Measurements from ENCODE around the gene ELOVL1. TPM values are rescaled to one million over a fixed set of nuclear protein-coding genes. Genes with fewer than 3 reads are reported as not detected.
"Not testable (repeated sequence)": the region's sequence is repeated elsewhere in the genome, so short reads cannot be mapped to it uniquely, and the experiment has no call there.

Gene ELOVL1
- total RNA-seq, 2 donors from 2014 or later: 24.4 to 28.3 TPM

- TF ChIP-seq CTCF (conservative IDR thresholded peaks at IDR 0.05): no peak
- no peaks in the 10 kb centered on the region for H3K27me3 Mint-ChIP-seq (ENCODE audit: insufficient read depth)
These were observed 36.5 kb upstream of the ELOVL1 start for GRCh38 chr1:43404353-43404752.

GRCh38 chr1:43402089-43402865, 34.5 kb upstream of the ELOVL1 start:
- WGBS, 2 experiments (ENCODE audit: insufficient coverage in 1 of 2, insufficient read length in 1 of 2): 93 to 97% methylated on average over 5 to 6 of the region's 6 CpGs
- H3K4me1 ChIP-seq (ENCODE audit: control insufficient read depth, insufficient read depth, low read length): peaks cover 5% of the 10 kb centered on the region
- no peak for TF ChIP-seq CTCF (conservative IDR thresholded peaks at IDR 0.05)
- H3K4me3 ChIP-seq (ENCODE audit: low read length): peak overlapping the region; percentile 14
- no peak for DNase-seq
- Mint-ChIP-seq H3K4me3 (no peak overlapping the region), H3K4me1 (peaks cover 8% of the 10 kb centered on the region), H3K27ac (no peak overlapping the region), H3K36me3 (ENCODE audit: low read depth) (peaks cover 39% of the 10 kb centered on the region), H3K27me3 (ENCODE audit: insufficient read depth) (no peaks in the 10 kb centered on the region), H3K9me3 (no peaks in the 10 kb centered on the region)
- no peak overlapping the region for H3K27ac ChIP-seq (ENCODE audit: low read depth, low read length)
- H3K9ac ChIP-seq (ENCODE audit: extremely low read depth, low read length, poor library complexity, severe bottlenecking): no peak overlapping the region
- H3K27me3 ChIP-seq (ENCODE audit: control insufficient read depth, insufficient read depth, low read length, poor library complexity, severe bottlenecking): no peaks in the 10 kb centered on the region
- no peaks in the 10 kb centered on the region for H3K9me3 ChIP-seq (ENCODE audit: control insufficient read depth, low read length)
- peaks cover 29% of the 10 kb centered on the region for H3K36me3 ChIP-seq (ENCODE audit: control insufficient read depth, insufficient read depth, low read length)

More at GRCh38 chr1:43404353-43404752, 36.5 kb upstream of the ELOVL1 start:
- Mint-ChIP-seq H3K4me3 (no peak overlapping the region), H3K36me3 (ENCODE audit: low read depth) (peaks cover 44% of the 10 kb centered on the region), H3K9me3 (no peaks in the 10 kb centered on the region), H3K4me1 (peaks cover 8% of the 10 kb centered on the region), H3K27ac (peak overlapping the region; percentile 23)
- Histone ChIP-seq H3K4me1 (ENCODE audit: control insufficient read depth, insufficient read depth, low read length) (peaks cover 5% of the 10 kb centered on the region), H3K27me3 (ENCODE audit: control insufficient read depth, insufficient read depth, low read length, poor library complexity, severe bottlenecking) (no peaks in the 10 kb centered on the region), H3K4me3 (ENCODE audit: low read length) (no peak overlapping the region), H3K9me3 (ENCODE audit: control insufficient read depth, low read length) (no peaks in the 10 kb centered on the region), H3K36me3 (ENCODE audit: control insufficient read depth, insufficient read depth, low read length) (peaks cover 40% of the 10 kb centered on the region), H3K9ac (ENCODE audit: extremely low read depth, low read length, poor library complexity, severe bottlenecking) (no peak overlapping the region), H3K27ac (ENCODE audit: low read depth, low read length) (no peak overlapping the region)
- WGBS, 2 experiments (ENCODE audit: insufficient coverage in 1 of 2, insufficient read length in 1 of 2): 97 to 100% methylated on average over 6 of the region's 6 CpGs
- no peak for DNase-seq

GRCh38 chr1:43400441-43400840, 32.6 kb upstream of the ELOVL1 start:
- 88 to 93% methylated on average over 7 to 9 of the region's 9 CpGs for WGBS, 2 experiments (ENCODE audit: insufficient coverage in 1 of 2, insufficient read length in 1 of 2)
- H3K9ac ChIP-seq (ENCODE audit: extremely low read depth, low read length, poor library complexity, severe bottlenecking); H3K4me3 ChIP-seq (ENCODE audit: low read length); H3K27ac ChIP-seq (ENCODE audit: low read depth, low read length); H3K9me3 ChIP-seq (ENCODE audit: control insufficient read depth, low read length); H3K27ac Mint-ChIP-seq; H3K4me1 Mint-ChIP-seq; H3K27me3 ChIP-seq (ENCODE audit: control insufficient read depth, insufficient read depth, low read length, poor library complexity, severe bottlenecking); H3K9me3 Mint-ChIP-seq; H3K4me1 ChIP-seq (ENCODE audit: control insufficient read depth, insufficient read depth, low read length); H3K4me3 Mint-ChIP-seq; DNase-seq; H3K27me3 Mint-ChIP-seq (ENCODE audit: insufficient read depth): not testable (repeated sequence)
- peaks cover 35% of the 10 kb centered on the region for H3K36me3 ChIP-seq (ENCODE audit: control insufficient read depth, insufficient read depth, low read length)
- peaks cover 36% of the 10 kb centered on the region for H3K36me3 Mint-ChIP-seq (ENCODE audit: low read depth)

Data from endodermal cell (in vitro differentiated cells).